ENCODE measurements around the gene RFTN1.
A peak's percentile ranks its signal among the peaks of the same experiment; 100 is the strongest.

Gene RFTN1

GRCh38 chr3:16294844-16295243 lies 218.7 kb downstream of the RFTN1 start:
- Histone ChIP-seq H3K27me3 (ENCODE audit: control insufficient read depth, insufficient read depth, low read length) (no peaks in the 10 kb centered on the region), H3K4me3 (ENCODE audit: low read length) (no peak overlapping the region), H3K36me3 (ENCODE audit: control insufficient read depth, insufficient read depth, low read length) (no peaks in the 10 kb centered on the region), H3K4me1 (ENCODE audit: control insufficient read depth, insufficient read depth, low read length) (peaks cover 6% of the 10 kb centered on the region), H3K27ac (ENCODE audit: low read depth, low read length) (no peak overlapping the region), H3K9ac (ENCODE audit: low read length) (no peak overlapping the region)

DNA sequence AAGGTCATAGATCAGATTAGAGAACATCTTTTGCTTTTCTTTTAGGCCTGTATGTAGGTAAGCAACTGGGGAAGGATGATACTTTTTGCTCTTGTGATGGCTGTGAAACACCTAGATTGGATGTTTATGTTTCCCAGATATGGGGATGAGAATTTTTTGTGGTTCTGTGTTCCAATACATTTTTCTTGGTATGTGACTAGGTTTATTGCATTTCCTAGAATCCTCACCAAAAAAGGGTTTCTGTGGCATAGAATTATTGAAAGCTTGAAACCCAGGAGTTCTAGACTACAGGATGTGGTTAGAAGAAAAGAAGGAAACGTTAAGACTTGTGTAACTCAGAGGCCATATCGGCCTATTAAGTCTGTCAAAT lies 222.7 kb downstream of the RFTN1 start:
- Histone ChIP-seq H3K9ac (ENCODE audit: low read length) (no peak overlapping the region), H3K27me3 (ENCODE audit: control insufficient read depth, insufficient read depth, low read length) (no peaks in the 10 kb centered on the region), H3K27ac (ENCODE audit: low read depth, low read length) (no peak overlapping the region), H3K4me1 (ENCODE audit: control insufficient read depth, insufficient read depth, low read length) (no peaks in the 10 kb centered on the region), H3K4me3 (ENCODE audit: low read length) (no peak overlapping the region), H3K36me3 (ENCODE audit: control insufficient read depth, insufficient read depth, low read length) (peaks cover 3% of the 10 kb centered on the region)

DNA sequence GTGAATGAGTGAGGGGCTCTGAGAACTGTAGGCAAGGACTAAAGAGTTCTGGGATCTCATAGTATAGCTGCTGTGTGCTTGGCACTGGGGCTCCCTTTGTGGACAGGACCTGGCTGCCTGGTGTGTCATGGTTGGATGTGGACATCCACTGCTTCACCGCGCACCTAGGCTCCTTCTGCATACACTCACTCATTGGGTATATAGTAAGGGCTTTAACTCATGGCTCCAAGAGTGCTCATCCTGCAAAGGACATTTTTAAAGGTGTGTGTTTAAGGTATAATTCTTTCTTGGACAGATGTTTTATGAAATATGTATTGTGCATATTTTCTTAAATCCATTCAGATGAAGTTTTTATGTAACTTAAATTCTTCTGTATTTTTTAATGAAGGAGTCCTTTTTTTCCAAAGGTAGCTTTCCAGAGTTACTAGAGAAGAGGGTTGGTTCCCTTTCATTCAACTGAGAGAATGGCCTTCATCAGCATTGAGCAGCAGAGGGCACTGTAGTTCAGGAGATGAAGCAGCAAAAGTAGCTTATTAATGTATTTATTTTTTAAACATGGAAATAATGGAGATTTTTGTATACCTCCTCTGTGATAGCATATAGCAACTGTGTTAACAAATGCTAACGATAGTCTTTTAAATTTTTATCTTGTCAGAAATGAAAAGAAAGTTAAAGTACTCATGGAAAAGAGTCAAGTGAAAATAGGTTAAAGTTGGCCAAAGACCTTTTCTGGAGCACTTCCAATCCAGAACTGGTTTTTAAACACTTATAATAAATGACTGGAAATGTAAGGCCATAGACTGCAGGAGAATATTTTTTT lies 223.3 kb downstream of the RFTN1 start:
- Histone ChIP-seq H3K27me3 (ENCODE audit: control insufficient read depth, insufficient read depth, low read length) (no peaks in the 10 kb centered on the region), H3K4me1 (ENCODE audit: control insufficient read depth, insufficient read depth, low read length) (no peaks in the 10 kb centered on the region), H3K4me3 (ENCODE audit: low read length) (no peak overlapping the region), H3K27ac (ENCODE audit: low read depth, low read length) (no peak overlapping the region), H3K36me3 (ENCODE audit: control insufficient read depth, insufficient read depth, low read length) (peaks cover 3% of the 10 kb centered on the region), H3K9ac (ENCODE audit: low read length) (no peak overlapping the region)

- Histone ChIP-seq H3K4me3 (ENCODE audit: low read length) (no peak overlapping the region), H3K36me3 (ENCODE audit: control insufficient read depth, insufficient read depth, low read length) (peaks cover 3% of the 10 kb centered on the region), H3K27me3 (ENCODE audit: control insufficient read depth, insufficient read depth, low read length) (no peaks in the 10 kb centered on the region), H3K4me1 (ENCODE audit: control insufficient read depth, insufficient read depth, low read length) (no peaks in the 10 kb centered on the region), H3K27ac (ENCODE audit: low read depth, low read length) (no peak overlapping the region), H3K9ac (ENCODE audit: low read length) (no peak overlapping the region)
Measured at GRCh38 chr3:16289144-16289889, 224.2 kb downstream of the RFTN1 start.

DNA sequence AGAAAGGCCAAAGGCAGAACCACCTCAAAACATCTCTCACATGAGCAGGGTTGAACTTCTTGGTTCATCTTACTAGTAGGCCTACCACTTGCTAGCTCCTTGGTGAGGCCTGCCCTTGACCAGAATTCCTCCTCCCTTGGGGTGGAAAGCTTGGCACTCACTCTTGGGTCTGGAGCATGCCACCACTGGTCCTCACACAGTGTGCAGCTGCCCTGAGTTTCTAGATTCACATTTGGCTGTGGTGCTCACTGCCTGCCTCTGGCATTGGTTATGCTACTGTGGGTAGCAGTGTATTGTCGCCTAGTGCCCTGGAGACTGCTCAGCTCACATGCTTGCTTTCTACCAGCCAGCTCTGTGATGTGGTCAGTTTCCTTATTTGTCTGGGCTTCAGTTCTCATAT lies 224.8 kb downstream of the RFTN1 start:
- Histone ChIP-seq H3K9ac (ENCODE audit: low read length) (no peak overlapping the region), H3K4me1 (ENCODE audit: control insufficient read depth, insufficient read depth, low read length) (no peaks in the 10 kb centered on the region), H3K36me3 (ENCODE audit: control insufficient read depth, insufficient read depth, low read length) (peaks cover 3% of the 10 kb centered on the region), H3K27me3 (ENCODE audit: control insufficient read depth, insufficient read depth, low read length) (no peaks in the 10 kb centered on the region), H3K27ac (ENCODE audit: low read depth, low read length) (no peak overlapping the region), H3K4me3 (ENCODE audit: low read length) (peak overlapping the region; percentile 25)

GRCh38 chr3:16286751-16287543 lies 226.6 kb downstream of the RFTN1 start:
- H3K27ac ChIP-seq (ENCODE audit: low read depth, low read length), result no peak overlapping the region

DNA sequence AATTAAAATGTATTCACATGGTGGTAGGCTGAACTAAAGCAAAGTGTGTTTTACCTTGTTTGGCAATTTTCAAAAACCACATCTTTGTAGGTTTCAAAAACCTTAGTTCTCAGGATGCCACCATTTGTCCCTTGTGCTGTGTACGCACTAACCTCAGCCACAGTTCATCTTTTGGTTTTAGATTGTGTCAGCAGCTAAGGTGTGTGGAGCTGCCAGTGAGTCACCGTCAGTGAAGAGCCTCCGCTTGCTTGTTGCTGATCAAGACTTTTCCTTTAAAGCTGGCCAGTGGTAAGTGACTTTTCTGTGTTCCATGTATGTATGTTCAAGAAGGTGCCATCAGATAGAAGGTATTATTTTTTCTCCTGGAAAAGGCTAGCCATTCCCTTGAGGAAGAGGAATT lies 227.3 kb downstream of the RFTN1 start:
- H3K27me3 ChIP-seq (ENCODE audit: control insufficient read depth, insufficient read depth, low read length), result no peaks in the 10 kb centered on the region
- no peak overlapping the region for H3K27ac ChIP-seq (ENCODE audit: low read depth, low read length)
- H3K36me3 ChIP-seq (ENCODE audit: control insufficient read depth, insufficient read depth, low read length), result peaks cover 3% of the 10 kb centered on the region
- H3K4me1 ChIP-seq (ENCODE audit: control insufficient read depth, insufficient read depth, low read length), result no peaks in the 10 kb centered on the region
- H3K4me3 ChIP-seq (ENCODE audit: low read length), result no peak overlapping the region
- H3K9ac ChIP-seq (ENCODE audit: low read length), result no peak overlapping the region

More at GRCh38 chr3:16286751-16287543, 226.6 kb downstream of the RFTN1 start:
- H3K4me1 ChIP-seq (ENCODE audit: control insufficient read depth, insufficient read depth, low read length), result no peaks in the 10 kb centered on the region
- no peaks in the 10 kb centered on the region for H3K27me3 ChIP-seq (ENCODE audit: control insufficient read depth, insufficient read depth, low read length)
- H3K9ac ChIP-seq (ENCODE audit: low read length), result no peak overlapping the region
- H3K36me3 ChIP-seq (ENCODE audit: control insufficient read depth, insufficient read depth, low read length), result peaks cover 3% of the 10 kb centered on the region
- H3K4me3 ChIP-seq (ENCODE audit: low read length), result peak overlapping the region; percentile 9

DNA sequence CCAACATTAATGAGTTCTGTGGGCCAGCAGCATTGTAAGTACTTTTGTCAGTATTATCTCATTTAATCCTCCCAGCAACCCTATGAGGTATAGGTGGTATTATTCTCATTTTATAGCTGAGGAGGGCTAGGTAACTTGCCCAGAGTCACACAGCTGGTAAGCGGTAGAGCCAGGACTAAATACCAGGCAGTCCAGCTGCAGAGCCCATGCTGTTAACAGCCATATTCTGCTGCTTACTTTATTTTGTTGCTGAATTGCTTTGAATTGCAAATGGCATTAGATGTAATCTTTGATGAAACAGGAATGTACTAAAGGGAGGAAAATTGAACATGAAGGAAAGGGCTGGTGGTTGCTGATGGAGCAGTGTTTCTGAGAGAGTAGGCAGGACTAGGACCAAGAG lies 228.9 kb downstream of the RFTN1 start:
- Histone ChIP-seq H3K36me3 (ENCODE audit: control insufficient read depth, insufficient read depth, low read length) (peaks cover 3% of the 10 kb centered on the region), H3K4me1 (ENCODE audit: control insufficient read depth, insufficient read depth, low read length) (peaks cover 2% of the 10 kb centered on the region)

GRCh38 chr3:16280671-16281070 lies 232.8 kb downstream of the RFTN1 start:
- Histone ChIP-seq H3K4me1 (ENCODE audit: control insufficient read depth, insufficient read depth, low read length) (peaks cover 2% of the 10 kb centered on the region), H3K4me3 (ENCODE audit: low read length) (no peak overlapping the region), H3K9ac (ENCODE audit: low read length) (no peak overlapping the region), H3K27ac (ENCODE audit: low read depth, low read length) (no peak overlapping the region), H3K27me3 (ENCODE audit: control insufficient read depth, insufficient read depth, low read length) (no peaks in the 10 kb centered on the region), H3K36me3 (ENCODE audit: control insufficient read depth, insufficient read depth, low read length) (no peaks in the 10 kb centered on the region)

More for the DNA sequence above, 228.9 kb downstream of the RFTN1 start:
- no peaks in the 10 kb centered on the region for H3K27me3 ChIP-seq (ENCODE audit: control insufficient read depth, insufficient read depth, low read length)
- H3K4me3 ChIP-seq (ENCODE audit: low read length), result no peak overlapping the region
- H3K9ac ChIP-seq (ENCODE audit: low read length), result no peak overlapping the region
- H3K27ac ChIP-seq (ENCODE audit: low read depth, low read length), result no peak overlapping the region

DNA sequence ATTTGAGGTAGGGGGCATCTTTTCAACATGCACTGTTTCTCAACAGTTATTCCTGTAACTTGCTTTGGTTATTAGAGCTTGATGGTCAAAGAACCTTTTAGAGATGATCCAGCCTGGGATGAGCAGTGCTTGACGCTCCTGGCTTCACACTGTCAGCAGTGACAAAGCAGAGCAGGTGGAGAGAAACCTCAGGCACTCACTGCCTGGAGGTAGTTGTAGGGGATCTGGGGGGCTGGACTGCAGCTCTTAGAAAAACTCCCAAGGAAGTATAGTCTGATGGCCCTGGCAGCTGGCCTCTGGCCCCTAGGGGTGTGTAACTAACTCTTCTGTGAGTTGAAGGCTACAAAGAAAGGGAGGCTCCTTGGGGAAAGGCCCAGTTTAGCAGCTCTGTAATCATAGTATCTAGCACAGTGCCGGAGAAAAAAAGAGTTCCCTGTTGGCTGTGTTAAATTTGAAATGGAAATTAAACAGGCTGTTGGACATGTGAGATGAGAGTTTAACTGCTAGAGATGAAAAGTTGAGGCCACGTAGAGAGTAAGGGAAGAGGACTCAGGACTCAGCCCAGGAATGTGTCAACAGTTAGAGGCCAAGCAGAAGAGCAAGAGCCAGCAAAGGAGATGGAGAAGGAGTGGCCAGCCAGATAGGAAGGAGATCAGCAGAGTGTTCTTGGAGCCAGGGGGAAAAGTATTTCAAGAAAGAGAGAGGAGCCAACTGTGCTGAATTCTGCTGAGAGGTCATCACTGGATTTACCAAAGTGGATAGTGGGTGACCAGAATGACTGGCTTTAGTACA lies 234.3 kb downstream of the RFTN1 start:
- Histone ChIP-seq H3K27ac (ENCODE audit: low read depth, low read length) (no peak overlapping the region), H3K4me1 (ENCODE audit: control insufficient read depth, insufficient read depth, low read length) (peaks cover 2% of the 10 kb centered on the region), H3K9ac (ENCODE audit: low read length) (no peak overlapping the region), H3K4me3 (ENCODE audit: low read length) (no peak overlapping the region), H3K27me3 (ENCODE audit: control insufficient read depth, insufficient read depth, low read length) (no peaks in the 10 kb centered on the region), H3K36me3 (ENCODE audit: control insufficient read depth, insufficient read depth, low read length) (no peaks in the 10 kb centered on the region)

- no peak overlapping the region for H3K27ac ChIP-seq (ENCODE audit: low read depth, low read length)
Measured at GRCh38 chr3:16277471-16277870, 236.0 kb downstream of the RFTN1 start.

GRCh38 chr3:16273867-16274266 lies 239.6 kb downstream of the RFTN1 start:
- Histone ChIP-seq H3K36me3 (ENCODE audit: control insufficient read depth, insufficient read depth, low read length) (peaks cover 6% of the 10 kb centered on the region), H3K4me1 (ENCODE audit: control insufficient read depth, insufficient read depth, low read length) (no peaks in the 10 kb centered on the region), H3K9ac (ENCODE audit: low read length) (no peak overlapping the region), H3K4me3 (ENCODE audit: low read length) (no peak overlapping the region), H3K27ac (ENCODE audit: low read depth, low read length) (no peak overlapping the region), H3K27me3 (ENCODE audit: control insufficient read depth, insufficient read depth, low read length) (no peaks in the 10 kb centered on the region)

More at GRCh38 chr3:16277471-16277870, 236.0 kb downstream of the RFTN1 start:
- Histone ChIP-seq H3K9ac (ENCODE audit: low read length) (no peak overlapping the region), H3K36me3 (ENCODE audit: control insufficient read depth, insufficient read depth, low read length) (peaks cover 2% of the 10 kb centered on the region), H3K4me3 (ENCODE audit: low read length) (no peak overlapping the region), H3K27me3 (ENCODE audit: control insufficient read depth, insufficient read depth, low read length) (no peaks in the 10 kb centered on the region), H3K4me1 (ENCODE audit: control insufficient read depth, insufficient read depth, low read length) (peaks cover 2% of the 10 kb centered on the region)

Measured in rectal smooth muscle tissue (tissue), 1 donor.